H9 (cell line): ENCODE measurements around the gene OSBP2. TPM values are rescaled to one million over a fixed set of nuclear protein-coding genes. Genes with fewer than 3 reads are reported as not detected.

ENCODE experiments used
- DNase-seq: peaks from one replicate; pipeline ENCODE4 v3.0.0-alpha.2; 2017
- H2AFZ ChIP-seq: one replicate; pipeline ENCODE4 v1.6.1; 2013; ENCODE audit warnings: mild to moderate bottlenecking, low read length, control low read depth, moderate library complexity
- H2AK5ac ChIP-seq: 2 replicates; pipeline ENCODE4 v1.6.1; 2013; ENCODE audit warnings: low read length, control low read depth, mixed read lengths; ENCODE audit not compliant: insufficient read length
- H2BK120ac ChIP-seq: one replicate; pipeline ENCODE4 v1.6.1; 2013; ENCODE audit warnings: low read depth, mild to moderate bottlenecking, low read length, control low read depth, inconsistent platforms; ENCODE audit not compliant: poor library complexity, severe bottlenecking
- H2BK12ac ChIP-seq: 2 replicates; pipeline ENCODE4 v1.6.1; 2013; ENCODE audit warnings: low read length, control low read depth, mixed read lengths, low read depth; ENCODE audit not compliant: insufficient read length
- H2BK15ac ChIP-seq: 2 replicates; pipeline ENCODE4 v1.6.1; 2013; ENCODE audit warnings: low read depth, low read length, control low read depth
- H2BK20ac ChIP-seq: one replicate; pipeline ENCODE4 v1.6.1; 2013; ENCODE audit warnings: low read depth, mild to moderate bottlenecking, low read length, control low read depth, inconsistent platforms; ENCODE audit not compliant: poor library complexity, severe bottlenecking
- H2BK5ac ChIP-seq: 2 replicates; pipeline ENCODE4 v1.6.1; 2013; ENCODE audit warnings: low read length, control low read depth, mixed read lengths; ENCODE audit not compliant: insufficient read length
- H3K14ac ChIP-seq: 2 replicates; pipeline ENCODE4 v1.6.1; 2013; ENCODE audit warnings: low read length, control low read depth; ENCODE audit not compliant: insufficient read depth
- H3K18ac ChIP-seq: 2 replicates; pipeline ENCODE4 v1.6.1; 2013; ENCODE audit warnings: low read depth, mild to moderate bottlenecking, mixed read lengths, low read length, control low read depth; ENCODE audit not compliant: insufficient read length
- H3K23ac ChIP-seq: 2 replicates; pipeline ENCODE4 v1.6.1; 2013; ENCODE audit warnings: low read length, control low read depth, mixed read lengths, low read depth; ENCODE audit not compliant: insufficient read length
- H3K23me2 ChIP-seq: 2 replicates; pipeline ENCODE4 v1.6.1; 2013; ENCODE audit warnings: low read depth, mild to moderate bottlenecking, mixed read lengths, low read length, control low read depth; ENCODE audit not compliant: insufficient read length, poor library complexity, severe bottlenecking
- H3K27ac ChIP-seq: 2 replicates; pipeline ENCODE4 v1.5.1; 2013; ENCODE audit warnings: low read length, control low read depth, mixed read lengths, low read depth; ENCODE audit not compliant: insufficient read length
- H3K27me3 ChIP-seq: 2 replicates; pipeline ENCODE4 v1.6.1; 2013; ENCODE audit warnings: low read length, control low read depth, inconsistent platforms; ENCODE audit not compliant: insufficient read depth
- H3K4ac ChIP-seq: 2 replicates; pipeline ENCODE4 v1.6.1; 2013; ENCODE audit warnings: low read depth, mild to moderate bottlenecking, control low read depth, inconsistent platforms, low read length, moderate library complexity
- H3K4me1 ChIP-seq: 2 replicates; pipeline ENCODE4 v1.6.1; 2013; ENCODE audit warnings: low read length, control low read depth, inconsistent platforms; ENCODE audit not compliant: insufficient read depth
- H3K4me2 ChIP-seq: 2 replicates; pipeline ENCODE4 v1.6.1; 2013; ENCODE audit warnings: low read length, control low read depth, mixed read lengths; ENCODE audit not compliant: insufficient read length, insufficient read depth
- H3K56ac ChIP-seq: 2 replicates; pipeline ENCODE4 v1.6.1; 2013; ENCODE audit warnings: low read depth, mild to moderate bottlenecking, mixed read lengths, low read length, control low read depth; ENCODE audit not compliant: insufficient read length
- H3K79me1 ChIP-seq: 2 replicates; pipeline ENCODE4 v1.6.1; 2013; ENCODE audit warnings: low read depth, mild to moderate bottlenecking, moderate library complexity, low read length, control low read depth, inconsistent platforms; ENCODE audit not compliant: insufficient read depth, poor library complexity, severe bottlenecking
- H3K79me2 ChIP-seq: 2 replicates; pipeline ENCODE4 v1.6.1; 2013; ENCODE audit warnings: low read length, control low read depth, inconsistent platforms; ENCODE audit not compliant: insufficient read depth
- H3K9ac ChIP-seq: 2 replicates; pipeline ENCODE4 v1.6.1; 2013; ENCODE audit warnings: low read length, control low read depth, mixed read lengths; ENCODE audit not compliant: insufficient read length; ENCODE audit errors: extremely low read depth
- H3K9me3 ChIP-seq: one replicate; pipeline ENCODE4 v1.6.1; 2013; ENCODE audit warnings: low read depth, low read length, inconsistent platforms; ENCODE audit not compliant: control insufficient read depth
- H3T11ph ChIP-seq: one replicate; pipeline ENCODE4 v1.6.1; 2013; ENCODE audit warnings: mild to moderate bottlenecking, low read length, control low read depth, inconsistent platforms
- H4K20me1 ChIP-seq: one replicate; pipeline ENCODE4 v1.6.1; 2013; ENCODE audit not compliant: control insufficient read depth, insufficient read length, insufficient read depth
- H4K5ac ChIP-seq: 2 replicates; pipeline ENCODE4 v1.6.1; 2013; ENCODE audit warnings: low read depth, mild to moderate bottlenecking, mixed read lengths, low read length, control low read depth; ENCODE audit not compliant: insufficient read length
- H4K8ac ChIP-seq: replicated peaks from 2 replicates; pipeline ENCODE4 v1.6.1; 2013; ENCODE audit warnings: low read length, control low read depth, mixed read lengths, low read depth; ENCODE audit not compliant: insufficient read length
- H4K91ac ChIP-seq: 2 replicates; pipeline ENCODE4 v1.6.1; 2013; ENCODE audit warnings: low read depth, mild to moderate bottlenecking, moderate library complexity, mixed read lengths, low read length, control low read depth; ENCODE audit not compliant: insufficient read length
- H3K27ac Mint-ChIP-seq, 3 experiments: 2 replicates in 2 of 3; 3 replicates in 1 of 3; pipeline ENCODE4 v1.8.0; 2020 to 2021; ENCODE audit warnings: mixed read lengths in 3 of 3, mild to moderate bottlenecking in 1 of 3, moderate library complexity in 1 of 3
- H3K27me3 Mint-ChIP-seq: 2 replicates; pipeline ENCODE4 v1.8.0; 2021; ENCODE audit warnings: low read depth, mild to moderate bottlenecking, moderate library complexity, mixed read lengths
- H3K36me3 Mint-ChIP-seq, 3 experiments: 2 replicates in 2 of 3; 3 replicates in 1 of 3; pipeline ENCODE4 v1.8.0; 2020 to 2021; ENCODE audit warnings: low read depth in 3 of 3, mixed read lengths in 3 of 3; ENCODE audit not compliant: insufficient read depth in 1 of 3
- H3K4me1 Mint-ChIP-seq, 2 experiments: 2 replicates each; pipeline ENCODE4 v1.8.0; 2020; ENCODE audit warnings: mixed read lengths in 2 of 2
- H3K4me3 Mint-ChIP-seq, 2 experiments: 2 replicates in 1 of 2; 3 replicates in 1 of 2; pipeline ENCODE4 v1.8.0; 2020 to 2021; ENCODE audit warnings: mild to moderate bottlenecking in 2 of 2, mixed read lengths in 2 of 2, moderate library complexity in 1 of 2
- H3K9me3 Mint-ChIP-seq, 2 experiments: 2 replicates in 1 of 2; 3 replicates in 1 of 2; pipeline ENCODE4 v1.8.0; 2020; ENCODE audit warnings: mild to moderate bottlenecking in 2 of 2, mixed read lengths in 2 of 2, moderate library complexity in 1 of 2
- WGBS: extraction: QIAGEN DNeasy Blood & Tissue Kit; methylation state at CpG from one replicate; pipeline ENCODE4 v1.1.7; 2013; ENCODE audit warnings: missing lambda C conversion rate, low lambda C conversion rate, mixed read lengths; ENCODE audit not compliant: insufficient read length; ENCODE audit errors: extremely low coverage; 5-methylcytosine and 5-hydroxymethylcytosine counted together
- total RNA-seq: library from RNA; stranded (reverse); gene quantifications from 2 replicates; pipeline ENCODE4 v1.2.1, GENCODE V29; 2021
- TF ChIP-seq, protein P1 (sequence below): fragments of 200-600 bp; sonication (generic); conservative IDR thresholded peaks from 3 replicates; pipeline ENCODE4 v1.8.0; 2021; ENCODE audit warnings: antibody characterized with exemption, mild to moderate bottlenecking

Gene OSBP2
- total RNA-seq, 1 experiment from 2014 or later, result 3.4 TPM

DNA sequence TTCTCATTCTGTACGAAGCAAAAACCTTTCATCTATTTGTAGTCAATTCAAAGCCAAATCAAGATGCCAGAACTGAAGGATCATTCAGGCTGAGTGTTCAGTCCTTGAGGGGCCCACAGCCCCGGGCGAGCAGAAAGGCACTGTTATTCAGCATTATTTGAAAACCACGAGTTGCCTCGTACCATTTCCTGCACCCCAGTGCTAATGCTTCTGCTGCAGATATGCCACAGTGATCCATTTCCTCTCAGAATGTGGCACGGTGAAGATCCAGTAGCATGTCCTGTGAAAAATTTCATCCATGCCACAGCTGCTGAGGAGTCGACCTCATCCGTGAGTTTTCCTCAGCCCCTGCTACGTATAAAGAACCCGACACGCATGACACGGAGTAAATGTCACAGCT, 85.4 kb downstream of the OSBP2 start:
- Histone ChIP-seq H2BK5ac (no peak overlapping the region), H3K4me2 (no peak overlapping the region), H3K14ac (no peak overlapping the region), H3K79me2 (no peaks in the 10 kb centered on the region), H3K4ac (no peak overlapping the region), H3K79me1 (no peaks in the 10 kb centered on the region), H4K20me1 (no peaks in the 10 kb centered on the region), H2BK15ac (no peak overlapping the region), H3K23me2 (no peaks in the 10 kb centered on the region), H3T11ph (no peak overlapping the region), H3K4me1 (no peaks in the 10 kb centered on the region), H3K27me3 (no peaks in the 10 kb centered on the region), H3K9ac (no peak overlapping the region), H4K91ac (no peak overlapping the region), H2BK20ac (no peak overlapping the region), H3K56ac (no peak overlapping the region), H2AK5ac (no peak overlapping the region), H2BK12ac (no peak overlapping the region), H2AFZ (no peak overlapping the region), H3K23ac (no peak overlapping the region), H4K8ac (no peak overlapping the region), H3K9me3 (no peaks in the 10 kb centered on the region), H2BK120ac (no peak overlapping the region), H4K5ac (no peak overlapping the region), H3K18ac (no peak overlapping the region), H3K27ac (no peak overlapping the region)
- Mint-ChIP-seq H3K4me1 (peaks cover 10 to 11% of the 10 kb centered on the region in 2 experiments; a peak in 3 of 4 replicates), H3K9me3 (no peaks in the 10 kb centered on the region), H3K4me3 (no peak overlapping the region), H3K27ac (peak overlapping the region in 2 of 3 experiments; percentile 5 to 32; a peak in 4 of 7 replicates), H3K36me3 (no peaks in the 10 kb centered on the region), H3K27me3 (no peaks in the 10 kb centered on the region)
- TF ChIP-seq, protein P1, sequence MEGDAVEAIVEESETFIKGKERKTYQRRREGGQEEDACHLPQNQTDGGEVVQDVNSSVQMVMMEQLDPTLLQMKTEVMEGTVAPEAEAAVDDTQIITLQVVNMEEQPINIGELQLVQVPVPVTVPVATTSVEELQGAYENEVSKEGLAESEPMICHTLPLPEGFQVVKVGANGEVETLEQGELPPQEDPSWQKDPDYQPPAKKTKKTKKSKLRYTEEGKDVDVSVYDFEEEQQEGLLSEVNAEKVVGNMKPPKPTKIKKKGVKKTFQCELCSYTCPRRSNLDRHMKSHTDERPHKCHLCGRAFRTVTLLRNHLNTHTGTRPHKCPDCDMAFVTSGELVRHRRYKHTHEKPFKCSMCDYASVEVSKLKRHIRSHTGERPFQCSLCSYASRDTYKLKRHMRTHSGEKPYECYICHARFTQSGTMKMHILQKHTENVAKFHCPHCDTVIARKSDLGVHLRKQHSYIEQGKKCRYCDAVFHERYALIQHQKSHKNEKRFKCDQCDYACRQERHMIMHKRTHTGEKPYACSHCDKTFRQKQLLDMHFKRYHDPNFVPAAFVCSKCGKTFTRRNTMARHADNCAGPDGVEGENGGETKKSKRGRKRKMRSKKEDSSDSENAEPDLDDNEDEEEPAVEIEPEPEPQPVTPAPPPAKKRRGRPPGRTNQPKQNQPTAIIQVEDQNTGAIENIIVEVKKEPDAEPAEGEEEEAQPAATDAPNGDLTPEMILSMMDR, result no peak
- WGBS, result no CpG with 5 or more reads among the region's 12 CpGs
- DNase-seq, result no peak
